ENCODE results near the gene RHBDL2.
"Not testable (repeated sequence)": the region's sequence is repeated elsewhere in the genome, so short reads cannot be mapped to it uniquely, and the experiment has no call there.

RHBDL2 gene

DNA sequence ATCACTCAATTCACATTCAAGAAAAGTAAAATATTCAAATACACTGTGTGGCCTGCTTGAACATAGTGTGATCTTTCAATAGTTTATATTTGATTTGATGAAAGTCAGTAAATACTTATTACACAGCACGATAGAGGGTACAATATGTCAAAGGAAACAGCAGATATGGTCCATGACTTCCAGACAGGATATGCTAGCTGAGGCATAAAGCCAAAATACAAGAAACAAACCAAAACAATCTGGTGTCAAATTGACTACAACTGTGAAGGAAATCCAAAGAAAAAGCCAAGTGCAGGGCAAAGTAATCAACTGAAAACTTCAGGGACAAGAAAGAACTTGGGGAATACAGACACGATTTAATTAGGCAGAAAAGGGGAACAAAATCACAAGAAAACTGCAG lies 101.3 kb downstream of the RHBDL2 start:
- TF ChIP-seq, protein P1, sequence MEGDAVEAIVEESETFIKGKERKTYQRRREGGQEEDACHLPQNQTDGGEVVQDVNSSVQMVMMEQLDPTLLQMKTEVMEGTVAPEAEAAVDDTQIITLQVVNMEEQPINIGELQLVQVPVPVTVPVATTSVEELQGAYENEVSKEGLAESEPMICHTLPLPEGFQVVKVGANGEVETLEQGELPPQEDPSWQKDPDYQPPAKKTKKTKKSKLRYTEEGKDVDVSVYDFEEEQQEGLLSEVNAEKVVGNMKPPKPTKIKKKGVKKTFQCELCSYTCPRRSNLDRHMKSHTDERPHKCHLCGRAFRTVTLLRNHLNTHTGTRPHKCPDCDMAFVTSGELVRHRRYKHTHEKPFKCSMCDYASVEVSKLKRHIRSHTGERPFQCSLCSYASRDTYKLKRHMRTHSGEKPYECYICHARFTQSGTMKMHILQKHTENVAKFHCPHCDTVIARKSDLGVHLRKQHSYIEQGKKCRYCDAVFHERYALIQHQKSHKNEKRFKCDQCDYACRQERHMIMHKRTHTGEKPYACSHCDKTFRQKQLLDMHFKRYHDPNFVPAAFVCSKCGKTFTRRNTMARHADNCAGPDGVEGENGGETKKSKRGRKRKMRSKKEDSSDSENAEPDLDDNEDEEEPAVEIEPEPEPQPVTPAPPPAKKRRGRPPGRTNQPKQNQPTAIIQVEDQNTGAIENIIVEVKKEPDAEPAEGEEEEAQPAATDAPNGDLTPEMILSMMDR (IDR thresholded peaks at IDR 0.05; ENCODE audit: insufficient read depth, low read length, missing control alignments), result no peak
- H3K4me3 ChIP-seq (ENCODE audit: low read depth, low read length), result no peak overlapping the region
- no peak for DNase-seq (ENCODE audit: low read depth, low spot score)
- ChIA-PET CTCF (interaction anchor here (9.8 kb wide), 1 partner anchor 816 kb away, joined by 200 read pairs; no protein-coding TSS in a partner anchor), POLR2A (no interaction called here)

DNA sequence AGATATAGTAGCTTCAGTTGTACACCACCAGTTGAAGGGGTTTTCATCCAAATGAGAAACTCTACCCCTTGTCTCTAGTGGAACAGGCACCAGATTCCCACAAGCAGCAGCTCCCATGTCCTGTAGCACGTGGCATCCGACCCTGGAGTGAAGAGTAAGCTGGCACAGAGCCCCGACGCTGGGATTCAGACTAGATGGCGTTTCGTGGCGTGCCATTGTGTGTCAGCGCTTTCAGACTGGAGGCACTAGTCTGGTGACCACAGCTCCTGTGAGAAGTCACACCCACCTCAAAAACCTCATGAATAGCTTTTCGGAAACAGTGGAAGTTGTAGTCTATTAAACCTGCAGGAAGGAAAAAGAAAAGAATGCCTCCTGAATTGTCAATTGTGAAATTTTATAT lies 102.3 kb downstream of the RHBDL2 start:
- no peak for DNase-seq (ENCODE audit: low read depth, low spot score)
- POLR2A ChIA-PET, result no interaction called here
- TF ChIP-seq, protein P1 (IDR thresholded peaks at IDR 0.05; ENCODE audit: insufficient read depth, low read length, missing control alignments), result no peak
- no peak overlapping the region for H3K4me3 ChIP-seq (ENCODE audit: low read depth, low read length)
- CTCF ChIA-PET, result interaction anchor here (9.8 kb wide), 1 partner anchor 815 kb away, joined by 200 read pairs; no protein-coding TSS in a partner anchor

DNA sequence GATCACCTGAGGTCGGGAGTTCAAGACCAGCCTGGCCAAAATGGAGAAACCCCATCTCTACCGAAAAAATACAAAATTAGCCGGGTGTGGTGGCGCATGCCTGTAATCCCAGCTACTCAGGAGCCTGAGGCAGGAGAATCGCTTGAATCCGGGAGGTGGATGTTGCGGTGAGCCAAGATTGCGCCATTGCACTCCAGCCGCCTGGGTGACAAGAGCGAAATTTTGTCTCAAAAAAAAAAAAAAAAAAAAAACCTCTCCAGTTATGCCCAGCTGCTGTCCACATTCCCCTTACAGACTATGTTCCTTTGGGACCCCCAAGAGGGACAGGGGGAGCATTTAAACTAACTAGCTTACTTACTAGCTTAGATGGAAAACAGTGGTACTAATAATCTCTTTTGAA lies 105.3 kb downstream of the RHBDL2 start:
- H3K4me3 ChIP-seq (ENCODE audit: low read depth, low read length); DNase-seq (ENCODE audit: low read depth, low spot score): not testable (repeated sequence)
- CTCF ChIA-PET, result interaction anchor here (0.9 to 9.8 kb wide), 4 partner anchors 18 to 846 kb away, joined by 4 to 200 read pairs (median 29); partner anchors contain the start of genes SF3A3 and UTP11
- POLR2A ChIA-PET, result interaction anchor here (0.6 kb wide), 1 partner anchor 845 kb away, joined by 3 read pairs; no protein-coding TSS in a partner anchor

Measured in AG04449 (cell line).